ENCODE measurements around the gene KLHL6.
"Not testable (repeated sequence)": the region's sequence is repeated elsewhere in the genome, so short reads cannot be mapped to it uniquely, and the experiment has no call there.

The KLHL6 gene

GRCh38 chr3:183475016-183475763, 80.3 kb downstream of the KLHL6 start:
- Mint-ChIP-seq H3K4me1 (peaks cover 7% of the 10 kb centered on the region), H3K27me3 (peaks cover 8% of the 10 kb centered on the region), H3K9me3 (no peaks in the 10 kb centered on the region), H3K27ac (no peak overlapping the region), H3K4me3 (no peak overlapping the region)
- ATAC-seq: no peak
- DNase-seq: no peak

- Mint-ChIP-seq H3K27me3 (peaks cover 8% of the 10 kb centered on the region), H3K4me1 (peaks cover 15% of the 10 kb centered on the region), H3K4me3 (no peak overlapping the region), H3K27ac (no peak overlapping the region), H3K9me3 (no peaks in the 10 kb centered on the region)
- DNase-seq (no peak), ATAC-seq (no peak)
Measured at GRCh38 chr3:183473969-183474368, 81.5 kb downstream of the KLHL6 start.

- H3K4me1 Mint-ChIP-seq: peaks cover 26% of the 10 kb centered on the region
- no peak for DNase-seq
- H3K27me3 Mint-ChIP-seq: peaks cover 8% of the 10 kb centered on the region
- H3K9me3 Mint-ChIP-seq: no peaks in the 10 kb centered on the region
- ATAC-seq: no peak
- peak overlapping the region in 1 of 2 donors; percentile 9 for H3K27ac Mint-ChIP-seq
- H3K4me3 Mint-ChIP-seq: no peak overlapping the region
Measured at GRCh38 chr3:183472155-183472554, 83.4 kb downstream of the KLHL6 start.

- Mint-ChIP-seq H3K9me3 (no peaks in the 10 kb centered on the region), H3K27ac (peak overlapping the region; percentile 72 to 94), H3K27me3 (peaks cover 2% of the 10 kb centered on the region), H3K4me1 (peaks cover 26% of the 10 kb centered on the region), H3K4me3 (peak overlapping the region; percentile 27 to 70)
- peak; percentile 73 for ATAC-seq
- DNase-seq: no peak
Measured at GRCh38 chr3:183468424-183468823, 87.1 kb downstream of the KLHL6 start.

GRCh38 chr3:183466575-183466974, 88.9 kb downstream of the KLHL6 start:
- H3K4me1 Mint-ChIP-seq: peaks cover 26% of the 10 kb centered on the region
- H3K4me3 Mint-ChIP-seq: no peak overlapping the region
- no peak for DNase-seq
- H3K27ac Mint-ChIP-seq: no peak overlapping the region
- no peaks in the 10 kb centered on the region for H3K27me3 Mint-ChIP-seq
- ATAC-seq: no peak
- no peaks in the 10 kb centered on the region for H3K9me3 Mint-ChIP-seq

- ATAC-seq, H3K4me3 Mint-ChIP-seq, DNase-seq, H3K9me3 Mint-ChIP-seq, H3K27me3 Mint-ChIP-seq, H3K27ac Mint-ChIP-seq: not testable (repeated sequence)
- peaks cover 26% of the 10 kb centered on the region for H3K4me1 Mint-ChIP-seq
Measured at GRCh38 chr3:183465710-183466109, 89.8 kb downstream of the KLHL6 start.

- ATAC-seq (no peak), DNase-seq (no peak)
- H3K4me1 Mint-ChIP-seq: peaks cover 17% of the 10 kb centered on the region
- no peaks in the 10 kb centered on the region for H3K9me3 Mint-ChIP-seq
- H3K27ac Mint-ChIP-seq: no peak overlapping the region
- no peak overlapping the region for H3K4me3 Mint-ChIP-seq
- no peaks in the 10 kb centered on the region for H3K27me3 Mint-ChIP-seq
Measured at GRCh38 chr3:183464480-183464879, 91.0 kb downstream of the KLHL6 start.

GRCh38 chr3:183460081-183461055, 95.1 kb downstream of the KLHL6 start:
- H3K4me3 Mint-ChIP-seq: no peak overlapping the region
- H3K27me3 Mint-ChIP-seq: no peaks in the 10 kb centered on the region
- no peaks in the 10 kb centered on the region for H3K4me1 Mint-ChIP-seq
- no peak overlapping the region for H3K27ac Mint-ChIP-seq
- H3K9me3 Mint-ChIP-seq: no peaks in the 10 kb centered on the region
- DNase-seq (no peak), ATAC-seq (no peak)

GRCh38 chr3:183455089-183455488, 100.4 kb downstream of the KLHL6 start:
- Mint-ChIP-seq H3K4me1 (no peaks in the 10 kb centered on the region), H3K27ac (no peak overlapping the region), H3K9me3 (no peaks in the 10 kb centered on the region), H3K27me3 (no peaks in the 10 kb centered on the region), H3K4me3 (no peak overlapping the region)
- no peak for DNase-seq
- ATAC-seq: no peak

- no peak overlapping the region for H3K27ac Mint-ChIP-seq
- no peak overlapping the region for H3K4me3 Mint-ChIP-seq
- H3K9me3 Mint-ChIP-seq: no peaks in the 10 kb centered on the region
- H3K4me1 Mint-ChIP-seq: peaks cover 3% of the 10 kb centered on the region
- ATAC-seq: no peak
- DNase-seq: no peak
- H3K27me3 Mint-ChIP-seq: no peaks in the 10 kb centered on the region
Measured at GRCh38 chr3:183454064-183454463, 101.4 kb downstream of the KLHL6 start.

GRCh38 chr3:183449791-183450190, 105.7 kb downstream of the KLHL6 start:
- Mint-ChIP-seq H3K4me1 (peaks cover 11% of the 10 kb centered on the region), H3K4me3 (no peak overlapping the region), H3K27ac (no peak overlapping the region), H3K9me3 (no peaks in the 10 kb centered on the region), H3K27me3 (no peaks in the 10 kb centered on the region)
- DNase-seq: no peak
- ATAC-seq: no peak

GRCh38 chr3:183449391-183449790, 106.1 kb downstream of the KLHL6 start:
- Mint-ChIP-seq H3K27me3 (no peaks in the 10 kb centered on the region), H3K4me3 (no peak overlapping the region), H3K9me3 (no peaks in the 10 kb centered on the region), H3K27ac (no peak overlapping the region), H3K4me1 (peaks cover 11% of the 10 kb centered on the region)
- DNase-seq: no peak
- ATAC-seq: no peak

- ATAC-seq: no peak
- DNase-seq: no peak
- Mint-ChIP-seq H3K4me3 (peak overlapping the region; percentile 87 to 98), H3K9me3 (peaks cover 3 to 4% of the 10 kb centered on the region in 2 donors), H3K27ac (no peak overlapping the region), H3K4me1 (peaks cover 11% of the 10 kb centered on the region), H3K27me3 (no peaks in the 10 kb centered on the region)
Measured at GRCh38 chr3:183448369-183449128, 107.0 kb downstream of the KLHL6 start.

- H3K4me3 Mint-ChIP-seq: peak overlapping the region; percentile 87 to 98
- H3K27me3 Mint-ChIP-seq: no peaks in the 10 kb centered on the region
- DNase-seq (peak; percentile 84 to 89), ATAC-seq (peak; percentile 98)
- peak overlapping the region; percentile 50 to 97 for H3K27ac Mint-ChIP-seq
- peaks cover 8 to 10% of the 10 kb centered on the region in 2 donors for H3K9me3 Mint-ChIP-seq
- H3K4me1 Mint-ChIP-seq: peaks cover 11% of the 10 kb centered on the region
Measured at GRCh38 chr3:183447206-183448001, 108.1 kb downstream of the KLHL6 start.

GRCh38 chr3:183446838-183447205, 108.7 kb downstream of the KLHL6 start:
- ATAC-seq: no peak
- peaks cover 8 to 10% of the 10 kb centered on the region in 2 donors for H3K9me3 Mint-ChIP-seq
- peak overlapping the region; percentile 87 to 98 for H3K4me3 Mint-ChIP-seq
- peaks cover 11% of the 10 kb centered on the region for H3K4me1 Mint-ChIP-seq
- no peak overlapping the region for H3K27ac Mint-ChIP-seq
- DNase-seq: no peak
- no peaks in the 10 kb centered on the region for H3K27me3 Mint-ChIP-seq
